T-helper 17 cell (primary cell): ENCODE results near the gene RPTOR. TPM values are rescaled to one million over a fixed set of nuclear protein-coding genes. Genes with fewer than 3 reads are reported as not detected.

Experiments
- ATAC-seq: fragments of 150-1000 bp; cut with Tn5 transposase; 2 replicates; pipeline ENCODE4 v1.10.0; 2021; ENCODE audit warnings: mild to moderate bottlenecking, moderate library complexity
- DNase-seq, 3 donors: peaks; one replicate each; pipeline versions ENCODE4 v3.0.0 to v3.0.0-alpha.2; 2020 to 2021
- H3K9me3 ChIP-seq: one replicate; pipeline ENCODE4 v1.7.0; 2013; ENCODE audit warnings: low read length, mild to moderate bottlenecking; ENCODE audit not compliant: control insufficient read depth, poor library complexity, severe bottlenecking
- H3K27ac Mint-ChIP-seq: one replicate; pipeline ENCODE4 v1.8.0; 2022; ENCODE audit warnings: mild to moderate bottlenecking, moderate library complexity, mixed read lengths
- H3K27me3 Mint-ChIP-seq: one replicate; pipeline ENCODE4 v1.8.0; 2022; ENCODE audit warnings: mixed read lengths
- H3K36me3 Mint-ChIP-seq: one replicate; pipeline ENCODE4 v1.8.0; 2022; ENCODE audit warnings: low read depth, mixed read lengths
- H3K4me1 Mint-ChIP-seq: one replicate; pipeline ENCODE4 v1.8.0; 2022; ENCODE audit warnings: mild to moderate bottlenecking, mixed read lengths
- H3K4me3 Mint-ChIP-seq: one replicate; pipeline ENCODE4 v1.8.0; 2022; ENCODE audit warnings: mild to moderate bottlenecking, moderate library complexity, mixed read lengths
- total RNA-seq, 4 donors: library from RNA in 2 of 4; stranded (reverse) in 2 of 4; gene quantifications; one replicate each; pipeline ENCODE4 v1.2.3 and lab custom pipeline; 2022 to 2026

RPTOR gene
- total RNA-seq, 2 donors from 2014 or later, result 55.1 to 61.5 TPM

GRCh38 chr17:80507965-80508364, 36.7 kb upstream of the RPTOR start:
- Mint-ChIP-seq H3K27me3 (no peaks in the 10 kb centered on the region), H3K4me3 (no peak overlapping the region)

GRCh38 chr17:80509311-80509710, 35.3 kb upstream of the RPTOR start:
- no peak overlapping the region for H3K27ac Mint-ChIP-seq
- ATAC-seq (no peak), DNase-seq (no peak)
- no peaks in the 10 kb centered on the region for H3K9me3 ChIP-seq
- H3K27me3 Mint-ChIP-seq, result peaks cover 8% of the 10 kb centered on the region
- H3K4me3 Mint-ChIP-seq, result no peak overlapping the region
- H3K4me1 Mint-ChIP-seq, result peaks cover 4% of the 10 kb centered on the region
- H3K36me3 Mint-ChIP-seq, result no peaks in the 10 kb centered on the region

More at GRCh38 chr17:80507965-80508364, 36.7 kb upstream of the RPTOR start:
- no peaks in the 10 kb centered on the region for H3K9me3 ChIP-seq
- Mint-ChIP-seq H3K4me1 (peaks cover 2% of the 10 kb centered on the region), H3K27ac (no peak overlapping the region), H3K36me3 (peaks cover 2% of the 10 kb centered on the region)
- no peak for DNase-seq
- ATAC-seq, result no peak

- H3K4me1 Mint-ChIP-seq, result peaks cover 2% of the 10 kb centered on the region
These were observed 34.5 kb upstream of the RPTOR start for GRCh38 chr17:80510132-80510531.

GRCh38 chr17:80510772-80511171, 33.9 kb upstream of the RPTOR start:
- no peak overlapping the region for H3K4me3 Mint-ChIP-seq
- H3K9me3 ChIP-seq, result no peaks in the 10 kb centered on the region
- ATAC-seq, result no peak
- peaks cover 2% of the 10 kb centered on the region for H3K4me1 Mint-ChIP-seq
- H3K27me3 Mint-ChIP-seq, result peaks cover 8% of the 10 kb centered on the region
- H3K27ac Mint-ChIP-seq, result no peak overlapping the region
- H3K36me3 Mint-ChIP-seq, result no peaks in the 10 kb centered on the region
- DNase-seq, result no peak

More at GRCh38 chr17:80510132-80510531, 34.5 kb upstream of the RPTOR start:
- no peak for ATAC-seq
- Mint-ChIP-seq H3K36me3 (no peaks in the 10 kb centered on the region), H3K4me3 (no peak overlapping the region), H3K27ac (no peak overlapping the region), H3K27me3 (peaks cover 8% of the 10 kb centered on the region)
- no peak for DNase-seq
- no peaks in the 10 kb centered on the region for H3K9me3 ChIP-seq

GRCh38 chr17:80511222-80512180, 33.1 kb upstream of the RPTOR start:
- Mint-ChIP-seq H3K4me1 (peaks cover 2% of the 10 kb centered on the region), H3K4me3 (no peak overlapping the region), H3K27me3 (peaks cover 9% of the 10 kb centered on the region), H3K36me3 (no peaks in the 10 kb centered on the region), H3K27ac (no peak overlapping the region)
- no peaks in the 10 kb centered on the region for H3K9me3 ChIP-seq
- DNase-seq (no peak), ATAC-seq (no peak)

GRCh38 chr17:80512233-80512632, 32.4 kb upstream of the RPTOR start:
- DNase-seq (no peak), ATAC-seq (no peak)
- Mint-ChIP-seq H3K36me3 (no peaks in the 10 kb centered on the region), H3K27ac (no peak overlapping the region), H3K27me3 (peaks cover 16% of the 10 kb centered on the region), H3K4me1 (peaks cover 2% of the 10 kb centered on the region), H3K4me3 (no peak overlapping the region)
- H3K9me3 ChIP-seq, result no peaks in the 10 kb centered on the region

GRCh38 chr17:80513201-80513600, 31.4 kb upstream of the RPTOR start:
- H3K4me3 Mint-ChIP-seq, result no peak overlapping the region
- H3K27me3 Mint-ChIP-seq, result peaks cover 19% of the 10 kb centered on the region
- H3K4me1 Mint-ChIP-seq, result peaks cover 2% of the 10 kb centered on the region
- no peaks in the 10 kb centered on the region for H3K9me3 ChIP-seq
- H3K27ac Mint-ChIP-seq, result no peak overlapping the region
- no peaks in the 10 kb centered on the region for H3K36me3 Mint-ChIP-seq
- DNase-seq (no peak), ATAC-seq (no peak)

- Mint-ChIP-seq H3K4me1 (peaks cover 2% of the 10 kb centered on the region), H3K4me3 (no peak overlapping the region), H3K36me3 (no peaks in the 10 kb centered on the region), H3K27me3 (peaks cover 20% of the 10 kb centered on the region), H3K27ac (no peak overlapping the region)
- H3K9me3 ChIP-seq, result no peaks in the 10 kb centered on the region
- DNase-seq (no peak), ATAC-seq (no peak)
These were observed 30.7 kb upstream of the RPTOR start for GRCh38 chr17:80513892-80514291.

- ATAC-seq (no peak), DNase-seq (no peak)
- Mint-ChIP-seq H3K27me3 (peaks cover 38% of the 10 kb centered on the region), H3K27ac (no peak overlapping the region), H3K36me3 (no peaks in the 10 kb centered on the region), H3K4me1 (peaks cover 8% of the 10 kb centered on the region), H3K4me3 (no peak overlapping the region)
- no peaks in the 10 kb centered on the region for H3K9me3 ChIP-seq
These were observed 28.3 kb upstream of the RPTOR start for GRCh38 chr17:80516171-80516932.

GRCh38 chr17:80517641-80518040, 27.0 kb upstream of the RPTOR start:
- DNase-seq (no peak), ATAC-seq (no peak)
- no peaks in the 10 kb centered on the region for H3K9me3 ChIP-seq
- Mint-ChIP-seq H3K4me1 (peaks cover 8% of the 10 kb centered on the region), H3K4me3 (no peak overlapping the region), H3K36me3 (no peaks in the 10 kb centered on the region), H3K27me3 (peaks cover 44% of the 10 kb centered on the region), H3K27ac (no peak overlapping the region)

- H3K27ac Mint-ChIP-seq, result no peak overlapping the region
- peaks cover 42% of the 10 kb centered on the region for H3K27me3 Mint-ChIP-seq
- no peak for ATAC-seq
- no peaks in the 10 kb centered on the region for H3K9me3 ChIP-seq
- H3K4me1 Mint-ChIP-seq, result peaks cover 7% of the 10 kb centered on the region
- no peak overlapping the region for H3K4me3 Mint-ChIP-seq
- DNase-seq, result no peak
- H3K36me3 Mint-ChIP-seq, result no peaks in the 10 kb centered on the region
These were observed 26.2 kb upstream of the RPTOR start for GRCh38 chr17:80518392-80518791.

- DNase-seq, result no peak
- Mint-ChIP-seq H3K27me3 (peaks cover 38% of the 10 kb centered on the region), H3K4me3 (no peak overlapping the region), H3K4me1 (peaks cover 6% of the 10 kb centered on the region), H3K36me3 (no peaks in the 10 kb centered on the region), H3K27ac (no peak overlapping the region)
- no peak for ATAC-seq
- H3K9me3 ChIP-seq, result no peaks in the 10 kb centered on the region
These were observed 25.4 kb upstream of the RPTOR start for GRCh38 chr17:80519091-80519781.
